Measurements from ENCODE around the gene AKAP10. TPM values are rescaled to one million over a fixed set of nuclear protein-coding genes. Genes with fewer than 3 reads are reported as not detected.

The AKAP10 gene
- total and polyA plus RNA-seq, 2 donors (not counting 3 experiments of a cell fraction or from before 2014, with no cell fraction given), result 10.0 to 27.1 TPM

DNA sequence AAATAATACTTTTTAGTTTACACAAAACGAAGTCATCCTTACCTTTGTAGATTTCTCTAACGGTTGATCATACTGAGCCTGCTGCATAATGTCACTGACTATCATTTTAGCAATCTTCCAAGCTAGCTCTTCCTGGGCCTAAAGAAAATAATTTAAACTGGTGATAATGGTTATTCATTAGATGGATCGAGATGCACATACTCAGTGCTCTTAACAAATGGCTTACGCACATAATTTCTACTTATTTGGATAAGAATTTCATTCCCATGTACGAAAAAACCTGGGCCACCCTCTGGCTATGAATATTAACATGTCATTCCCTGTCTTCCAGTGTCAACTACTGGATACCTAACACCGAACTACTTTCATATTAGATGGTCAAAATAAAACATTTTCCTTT, 68.5 kb downstream of the AKAP10 start:
- Histone ChIP-seq H3K9me1 (replicated peaks; ENCODE audit: control insufficient read depth, extremely low read depth, insufficient read depth, low read length) (no peaks in the 10 kb centered on the region), H3K4me1 (ENCODE audit: control insufficient read depth, extremely low read depth, insufficient read depth, low read length) (no peaks in the 10 kb centered on the region), H3K36me3 (ENCODE audit: control insufficient read depth in 2 of 2, extremely low read depth in 1 of 2, insufficient read depth in 2 of 2, low read length in 2 of 2) (peaks cover 13 to 16% of the 10 kb centered on the region in 2 experiments), H3K9ac (replicated peaks; ENCODE audit: extremely low read depth, insufficient read depth, low read length) (no peak overlapping the region), H3K27me3 (ENCODE audit: control insufficient read depth in 2 of 2, insufficient read depth in 2 of 2, low read length in 2 of 2) (no peaks in the 10 kb centered on the region), H4K20me1 (replicated peaks; ENCODE audit: control insufficient read depth, extremely low read depth, insufficient read depth, low read length) (no peaks in the 10 kb centered on the region), H3K4me2 (ENCODE audit: insufficient read depth, low read length) (no peak overlapping the region), H2AFZ (ENCODE audit: low read depth, low read length) (no peak overlapping the region), H3K9me3 (replicated peaks; ENCODE audit: control insufficient read depth, insufficient read depth, low read length) (no peaks in the 10 kb centered on the region), H3K4me3 (replicated peaks in 1 of 3; ENCODE audit: insufficient read depth in 1 of 3, low read depth in 1 of 3, low read length in 3 of 3) (no peak overlapping the region), H3K27ac (ENCODE audit: insufficient read depth, low read depth, low read length) (no peak overlapping the region), H3K79me2 (ENCODE audit: control insufficient read depth, insufficient read depth, low read length) (no peaks in the 10 kb centered on the region)
- dilution Hi-C loops (cut with MboI; ENCODE audit: extremely low pct_ligation_motif_present, low sequenced_read_pairs) (no loop called here), intact Hi-C loops (cut with micrococcal nuclease) (no loop called here)
- no peak for TF ChIP-seq JUN (IDR thresholded peaks at IDR 0.05; ENCODE audit: borderline replicate concordance, insufficient read depth, insufficient read length, low read depth)
- DNase-seq (ENCODE audit: low read depth, low spot score), result no peak
- no peak for FAIRE-seq
- BruUV-seq (replicated peaks), result no TSS peak
- ChIA-PET POLR2A (no interaction called here), CTCF (no interaction called here)

DNA sequence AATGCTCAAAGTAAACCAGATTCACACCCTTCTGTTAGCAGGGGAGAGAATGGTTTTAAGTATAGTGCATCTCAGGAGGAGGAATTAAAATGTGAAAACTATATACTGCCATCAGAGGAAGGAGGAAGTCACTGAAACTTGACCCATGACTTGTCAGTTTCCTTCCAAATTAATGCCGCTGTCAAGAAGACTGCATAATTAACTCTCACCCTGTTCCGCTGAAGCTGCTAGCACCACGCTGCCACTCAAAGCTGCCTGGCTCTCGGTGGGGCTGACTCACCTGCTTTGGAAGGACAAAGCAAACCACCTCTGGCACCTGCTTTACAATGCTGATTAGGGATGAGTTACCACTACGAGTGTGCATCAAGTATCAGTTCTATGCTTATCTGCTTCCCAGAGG, 72.1 kb downstream of the AKAP10 start:
- no peaks in the 10 kb centered on the region for H3K9me3 ChIP-seq (replicated peaks; ENCODE audit: control insufficient read depth, insufficient read depth, low read length)
- no peak for TF ChIP-seq MYC (IDR thresholded peaks at IDR 0.05; ENCODE audit: low read depth, low read length)
- TF ChIP-seq JUN (IDR thresholded peaks at IDR 0.05; ENCODE audit: borderline replicate concordance, insufficient read depth, insufficient read length, low read depth), result no peak
- TF ChIP-seq, protein P1, sequence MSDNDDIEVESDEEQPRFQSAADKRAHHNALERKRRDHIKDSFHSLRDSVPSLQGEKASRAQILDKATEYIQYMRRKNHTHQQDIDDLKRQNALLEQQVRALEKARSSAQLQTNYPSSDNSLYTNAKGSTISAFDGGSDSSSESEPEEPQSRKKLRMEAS (IDR thresholded peaks at IDR 0.05; ENCODE audit: insufficient read depth, insufficient read length), result no peak
- no peak for TF ChIP-seq GATA2 (IDR thresholded peaks at IDR 0.05; ENCODE audit: insufficient read depth, insufficient read length, low read depth, low read length)
- TF ChIP-seq POLR2A (IDR thresholded peaks at IDR 0.05; ENCODE audit: low read depth, low read length), result no peak
- TF ChIP-seq, protein P2, sequence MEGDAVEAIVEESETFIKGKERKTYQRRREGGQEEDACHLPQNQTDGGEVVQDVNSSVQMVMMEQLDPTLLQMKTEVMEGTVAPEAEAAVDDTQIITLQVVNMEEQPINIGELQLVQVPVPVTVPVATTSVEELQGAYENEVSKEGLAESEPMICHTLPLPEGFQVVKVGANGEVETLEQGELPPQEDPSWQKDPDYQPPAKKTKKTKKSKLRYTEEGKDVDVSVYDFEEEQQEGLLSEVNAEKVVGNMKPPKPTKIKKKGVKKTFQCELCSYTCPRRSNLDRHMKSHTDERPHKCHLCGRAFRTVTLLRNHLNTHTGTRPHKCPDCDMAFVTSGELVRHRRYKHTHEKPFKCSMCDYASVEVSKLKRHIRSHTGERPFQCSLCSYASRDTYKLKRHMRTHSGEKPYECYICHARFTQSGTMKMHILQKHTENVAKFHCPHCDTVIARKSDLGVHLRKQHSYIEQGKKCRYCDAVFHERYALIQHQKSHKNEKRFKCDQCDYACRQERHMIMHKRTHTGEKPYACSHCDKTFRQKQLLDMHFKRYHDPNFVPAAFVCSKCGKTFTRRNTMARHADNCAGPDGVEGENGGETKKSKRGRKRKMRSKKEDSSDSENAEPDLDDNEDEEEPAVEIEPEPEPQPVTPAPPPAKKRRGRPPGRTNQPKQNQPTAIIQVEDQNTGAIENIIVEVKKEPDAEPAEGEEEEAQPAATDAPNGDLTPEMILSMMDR (IDR thresholded peaks at IDR 0.05; ENCODE audit: extremely low read depth in 1 of 2, insufficient read depth in 1 of 2, low read depth in 1 of 2, low read length in 2 of 2), result no peak
- no peak for TF ChIP-seq FOS (IDR thresholded peaks at IDR 0.05; ENCODE audit: borderline replicate concordance, insufficient read depth, low read length)
- no peak for TF ChIP-seq EZH2 (IDR thresholded peaks at IDR 0.05; ENCODE audit: borderline replicate concordance, low read depth, low read length, severe bottlenecking)
- no peak for TF ChIP-seq POLR2AphosphoS5 (IDR thresholded peaks at IDR 0.05; ENCODE audit: insufficient read depth, low read depth, low read length)
- H3K79me2 ChIP-seq (ENCODE audit: control insufficient read depth, insufficient read depth, low read length), result no peaks in the 10 kb centered on the region
- no peaks in the 10 kb centered on the region for H3K27me3 ChIP-seq (ENCODE audit: control insufficient read depth in 2 of 2, insufficient read depth in 2 of 2, low read length in 2 of 2)
- no peaks in the 10 kb centered on the region for H3K9me1 ChIP-seq (replicated peaks; ENCODE audit: control insufficient read depth, extremely low read depth, insufficient read depth, low read length)
- no peak overlapping the region for H3K4me2 ChIP-seq (ENCODE audit: insufficient read depth, low read length)
- dilution Hi-C loops (cut with MboI; ENCODE audit: extremely low pct_ligation_motif_present, low sequenced_read_pairs), result no loop called here
- TSS peak; percentile 7 for BruUV-seq (replicated peaks)
- ChIA-PET POLR2A (no interaction called here), CTCF (no interaction called here)
- no peak overlapping the region for H3K27ac ChIP-seq (ENCODE audit: insufficient read depth, low read depth, low read length)
- intact Hi-C loops (cut with micrococcal nuclease), result no loop called here
- no peak overlapping the region for H3K4me3 ChIP-seq (replicated peaks in 1 of 3; ENCODE audit: insufficient read depth in 1 of 3, low read depth in 1 of 3, low read length in 3 of 3)
- no peak overlapping the region for H2AFZ ChIP-seq (ENCODE audit: low read depth, low read length)
- H4K20me1 ChIP-seq (replicated peaks; ENCODE audit: control insufficient read depth, extremely low read depth, insufficient read depth, low read length), result no peaks in the 10 kb centered on the region
- DNase-seq (ENCODE audit: low read depth, low spot score), result no peak
- H3K36me3 ChIP-seq (ENCODE audit: control insufficient read depth in 2 of 2, extremely low read depth in 1 of 2, insufficient read depth in 2 of 2, low read length in 2 of 2), result peaks cover 16 to 18% of the 10 kb centered on the region in 2 experiments
- no peaks in the 10 kb centered on the region for H3K4me1 ChIP-seq (ENCODE audit: control insufficient read depth, extremely low read depth, insufficient read depth, low read length)
- H3K9ac ChIP-seq (replicated peaks; ENCODE audit: extremely low read depth, insufficient read depth, low read length), result no peak overlapping the region
- no peak for FAIRE-seq
